Mucosa of descending colon (tissue), 3 donors: ENCODE results near the gene TTLL9. TPM values are rescaled to one million over a fixed set of nuclear protein-coding genes. Genes with fewer than 3 reads are reported as not detected.

Experiments used
- ATAC-seq: fragments of 200-7000 bp; cut with Tn5 transposase; one replicate; pipeline ENCODE4 v1.9.1; 2020; ENCODE audit warnings: mild to moderate bottlenecking, moderate library complexity
- DNase-seq, 3 donors: peaks; one replicate each; pipeline ENCODE4 v3.0.0-alpha.2; 2020
- H3K36me3 ChIP-seq: fragments of 200-600 bp; one replicate; pipeline ENCODE4 v1.8.0; 2021; ENCODE audit warnings: low read depth, mild to moderate bottlenecking
- H3K4me1 ChIP-seq: fragments of 200-600 bp; one replicate; pipeline ENCODE4 v1.8.0; 2021; ENCODE audit warnings: low read depth, mild to moderate bottlenecking
- H3K4me3 ChIP-seq: fragments of 200-600 bp; one replicate; pipeline ENCODE4 v1.8.0; 2021; ENCODE audit warnings: mild to moderate bottlenecking
- H3K9me3 ChIP-seq: fragments of 200-600 bp; one replicate; pipeline ENCODE4 v1.8.0; 2021; ENCODE audit warnings: mild to moderate bottlenecking
- intact Hi-C, 2 donors: fragments of 100-400 bp; cut with DNase I in 1 of 2; cut with micrococcal nuclease in 1 of 2; formaldehyde crosslinking; loops; one replicate each; pipeline versions ENCODE4 v1.11.0 to v1.11.1; 2022; cut with DNase I, micrococcal nuclease
- total RNA-seq, 3 donors: library from RNA; stranded (reverse); fragmentation: NEBNext Ultra II Directional in 2 of 3; extraction: Animal tissue kit (Norgen Biotek cat#: 25700) in 2 of 3; gene quantifications; one replicate each; pipeline versions ENCODE4 v1.2.1 to v1.2.4, GENCODE V29; 2021 to 2023
- TF ChIP-seq, protein P1 (sequence below): fragments of 200-600 bp; IDR thresholded peaks from one replicate; pipeline ENCODE4 v1.8.0; 2022; ENCODE audit warnings: antibody characterized with exemption, mild to moderate bottlenecking
- donor health status: DM: no; HTN: no; CAD: no; lungs with moderate emphysema.
- donor health status: DM: no; HTN: no; CAD: no.
- donor health status: DM: no; HTN: yes; CAD: no.

The TTLL9 gene
- total RNA-seq, 3 donors from 2014 or later = 0.25 TPM; not detected in 2

DNA sequence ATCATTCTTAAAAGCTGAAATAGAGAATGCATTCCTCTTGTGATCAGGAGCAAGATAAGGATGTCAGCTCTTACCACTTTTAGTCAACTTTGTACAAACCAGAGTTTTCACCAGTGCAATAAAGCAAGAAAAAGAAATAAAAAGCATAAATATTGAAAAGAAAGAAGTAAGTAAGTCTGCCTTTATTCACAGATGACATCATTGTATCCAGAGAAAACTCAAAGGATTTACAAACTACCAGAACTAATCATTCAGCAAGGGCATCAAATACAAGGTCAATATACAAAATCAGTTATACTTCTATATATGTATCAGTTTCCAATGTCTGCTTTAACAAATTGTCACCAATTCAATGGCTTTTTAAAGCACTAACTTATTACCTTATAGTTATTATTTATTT is 13.4 kb downstream of the TTLL9 start:
- TF ChIP-seq, protein P1, sequence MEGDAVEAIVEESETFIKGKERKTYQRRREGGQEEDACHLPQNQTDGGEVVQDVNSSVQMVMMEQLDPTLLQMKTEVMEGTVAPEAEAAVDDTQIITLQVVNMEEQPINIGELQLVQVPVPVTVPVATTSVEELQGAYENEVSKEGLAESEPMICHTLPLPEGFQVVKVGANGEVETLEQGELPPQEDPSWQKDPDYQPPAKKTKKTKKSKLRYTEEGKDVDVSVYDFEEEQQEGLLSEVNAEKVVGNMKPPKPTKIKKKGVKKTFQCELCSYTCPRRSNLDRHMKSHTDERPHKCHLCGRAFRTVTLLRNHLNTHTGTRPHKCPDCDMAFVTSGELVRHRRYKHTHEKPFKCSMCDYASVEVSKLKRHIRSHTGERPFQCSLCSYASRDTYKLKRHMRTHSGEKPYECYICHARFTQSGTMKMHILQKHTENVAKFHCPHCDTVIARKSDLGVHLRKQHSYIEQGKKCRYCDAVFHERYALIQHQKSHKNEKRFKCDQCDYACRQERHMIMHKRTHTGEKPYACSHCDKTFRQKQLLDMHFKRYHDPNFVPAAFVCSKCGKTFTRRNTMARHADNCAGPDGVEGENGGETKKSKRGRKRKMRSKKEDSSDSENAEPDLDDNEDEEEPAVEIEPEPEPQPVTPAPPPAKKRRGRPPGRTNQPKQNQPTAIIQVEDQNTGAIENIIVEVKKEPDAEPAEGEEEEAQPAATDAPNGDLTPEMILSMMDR = no peak
- intact Hi-C loops = no loop called here
- ATAC-seq = no peak
- DNase-seq = no peak
- no peaks in the 10 kb centered on the region for H3K36me3 ChIP-seq
- H3K9me3 ChIP-seq = no peaks in the 10 kb centered on the region
- H3K4me1 ChIP-seq = no peaks in the 10 kb centered on the region
- H3K4me3 ChIP-seq = no peak overlapping the region

GRCh38 chr20:31890646-31891045 is 20.2 kb downstream of the TTLL9 start:
- no peak for ATAC-seq
- Histone ChIP-seq H3K4me1 (no peaks in the 10 kb centered on the region), H3K4me3 (no peak overlapping the region), H3K36me3 (no peaks in the 10 kb centered on the region), H3K9me3 (no peaks in the 10 kb centered on the region)
- intact Hi-C loops = no loop called here
- DNase-seq = no peak
- TF ChIP-seq, protein P1 = no peak

DNA sequence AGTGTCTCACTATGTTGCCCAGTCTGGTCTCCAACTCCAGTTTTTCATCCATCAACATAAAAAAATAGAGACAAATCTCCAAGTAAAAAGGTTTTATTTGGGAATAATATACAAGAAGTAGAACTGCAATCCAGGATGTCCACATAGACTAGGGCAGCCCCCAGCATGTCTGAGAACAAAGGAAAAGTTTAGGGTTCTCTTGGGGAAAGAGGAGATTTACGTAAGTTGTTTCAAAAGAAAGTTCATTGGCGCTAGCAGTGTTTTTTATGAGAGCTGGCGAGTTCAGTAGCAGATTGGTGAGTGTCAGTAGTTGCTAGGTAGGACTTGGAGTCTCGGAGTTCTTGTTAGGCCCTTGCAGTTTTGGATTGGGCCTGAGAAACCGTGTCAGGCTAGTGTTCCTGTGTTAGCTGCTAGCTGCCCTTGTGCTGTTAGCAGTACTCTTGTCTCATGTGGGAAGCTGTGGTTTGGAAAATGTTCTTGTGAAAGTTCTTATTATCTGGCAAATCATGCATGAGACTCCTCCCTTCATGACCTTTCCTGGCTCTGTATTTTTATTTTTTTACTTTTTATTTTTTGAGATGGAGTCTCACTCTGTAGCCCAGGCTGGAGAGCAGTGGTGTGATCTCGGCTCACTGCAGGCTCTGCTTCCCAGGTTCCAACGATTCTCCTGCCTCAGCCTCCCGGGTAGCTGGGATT is 24.7 kb downstream of the TTLL9 start:
- Histone ChIP-seq H3K9me3 (no peaks in the 10 kb centered on the region), H3K4me3 (no peak overlapping the region), H3K36me3 (no peaks in the 10 kb centered on the region), H3K4me1 (no peaks in the 10 kb centered on the region)
- intact Hi-C loops = no loop called here
- ATAC-seq (peak; percentile 91), DNase-seq (peak in 1 of 3 donors; percentile 61)
- TF ChIP-seq, protein P1 = no peak

- Histone ChIP-seq H3K9me3 (no peaks in the 10 kb centered on the region), H3K4me3 (no peak overlapping the region), H3K36me3 (no peaks in the 10 kb centered on the region), H3K4me1 (no peaks in the 10 kb centered on the region)
- intact Hi-C loops = no loop called here
- DNase-seq (no peak), ATAC-seq (no peak)
- TF ChIP-seq, protein P1 = no peak
These were observed 25.6 kb downstream of the TTLL9 start for GRCh38 chr20:31896049-31896448.

GRCh38 chr20:31897541-31897940 is 27.1 kb downstream of the TTLL9 start:
- H3K36me3 ChIP-seq = no peaks in the 10 kb centered on the region
- TF ChIP-seq, protein P1 = no peak

More at GRCh38 chr20:31897541-31897940, 27.1 kb downstream of the TTLL9 start:
- no peaks in the 10 kb centered on the region for H3K4me1 ChIP-seq
- H3K4me3 ChIP-seq = no peak overlapping the region
- intact Hi-C loops = no loop called here
- H3K9me3 ChIP-seq = no peaks in the 10 kb centered on the region
- ATAC-seq = no peak
- DNase-seq = no peak
